Measurements from ENCODE around the gene RPGRIP1.
"Not testable (repeated sequence)": the region's sequence is repeated elsewhere in the genome, so short reads cannot be mapped to it uniquely, and the experiment has no call there.

Gene RPGRIP1

GRCh38 chr14:21279783-21280182 lies at the start of gene RPGRIP1:
TSS of gene RPGRIP1 (plus strand) at chr14:21280083. CDS start at chr14:21287977, 7,894 bp downstream.
- peak; percentile 81 for DNase-seq

DNA sequence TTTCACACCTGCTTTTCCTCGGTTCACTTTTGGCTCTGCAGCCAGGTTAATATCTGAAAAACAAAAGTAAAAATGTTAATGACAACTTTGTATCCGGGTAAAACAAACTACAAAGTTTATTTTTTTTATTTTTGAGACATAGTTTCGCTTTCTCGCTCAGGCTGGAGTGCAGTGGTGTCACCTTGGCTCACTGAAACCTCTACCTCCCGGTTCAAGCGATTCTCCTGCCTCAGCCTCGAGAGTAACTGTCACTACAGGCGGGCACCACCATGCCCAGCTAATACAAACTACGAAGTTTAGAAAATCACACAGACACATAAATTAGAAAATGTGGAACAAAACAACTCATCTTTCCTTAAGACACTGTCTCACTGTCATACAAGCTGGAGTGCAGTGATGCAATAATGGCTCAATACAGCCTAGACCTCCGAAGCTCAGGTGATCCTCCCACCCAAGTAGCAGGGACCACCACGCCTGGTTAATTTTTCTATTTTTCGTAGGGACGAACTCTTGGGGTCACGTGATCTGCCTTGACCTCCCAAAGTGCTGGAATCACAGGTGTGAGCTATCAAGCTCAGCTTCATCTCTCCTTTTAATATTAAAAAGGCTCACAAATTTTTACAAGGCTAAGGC lies 48.7 kb upstream of the RPGRIP1 start:
- DNase-seq = no peak

GRCh38 chr14:21233457-21234076 lies 46.3 kb upstream of the RPGRIP1 start:
- peak; percentile 31 for DNase-seq

DNA sequence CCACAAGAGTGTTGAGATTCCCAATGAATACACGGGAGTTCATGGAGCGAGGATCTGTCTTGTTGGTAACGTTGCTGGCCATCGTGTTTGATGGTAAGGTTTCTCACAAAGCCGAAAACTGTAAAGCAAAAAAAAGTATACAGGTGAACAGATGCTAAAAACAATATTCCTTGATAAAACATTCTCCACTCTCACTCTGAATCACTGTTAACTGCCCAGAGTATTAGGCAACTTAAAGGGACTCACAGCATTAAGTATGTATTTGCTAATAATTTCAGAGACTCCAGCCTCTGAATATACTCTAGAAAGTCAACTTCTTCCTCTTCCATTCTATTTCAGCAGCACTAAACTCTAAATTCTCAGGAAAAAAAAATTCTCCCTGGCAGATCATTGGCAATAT lies 45.8 kb upstream of the RPGRIP1 start:
- DNase-seq = no peak

DNA sequence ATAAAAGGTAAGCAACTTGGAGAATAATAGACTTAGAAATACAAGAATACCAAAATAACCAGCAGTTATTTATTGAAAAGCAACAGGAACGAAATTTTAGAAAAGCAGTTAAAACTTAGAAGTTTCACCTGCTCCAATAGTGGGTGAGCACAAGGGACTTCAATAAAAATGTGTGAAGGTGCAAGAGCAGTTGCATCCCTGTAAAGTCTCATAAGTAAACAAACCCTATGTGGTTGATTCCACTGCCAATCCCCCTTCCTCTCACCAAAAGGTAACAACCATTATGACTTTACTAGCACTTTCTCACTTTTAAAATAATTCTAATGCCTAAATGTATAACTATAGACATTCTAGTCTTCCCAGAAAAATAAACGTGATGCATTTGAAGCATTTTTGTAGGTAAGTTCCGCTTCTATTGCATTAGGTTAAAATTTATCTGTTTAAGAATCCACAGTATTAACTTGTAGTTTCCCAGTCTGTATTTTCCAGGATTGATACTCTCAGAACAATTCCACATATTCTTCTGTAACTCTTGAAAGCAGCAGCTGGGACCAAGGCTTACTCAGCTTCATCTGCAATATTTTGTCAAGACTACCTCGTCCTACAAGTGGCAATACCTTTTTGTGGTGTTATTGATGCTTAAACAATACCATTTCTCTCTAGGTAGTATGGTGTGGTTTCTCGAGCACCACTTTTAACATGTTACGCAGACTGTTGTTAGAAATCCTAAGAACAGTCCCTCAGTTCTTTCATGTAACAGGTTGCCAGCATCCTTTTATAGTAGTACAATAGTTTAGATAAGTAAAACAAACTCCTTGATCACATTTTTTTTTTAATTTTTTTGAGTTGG lies 42.7 kb upstream of the RPGRIP1 start:
- no peak for DNase-seq

GRCh38 chr14:21238823-21239518 lies 40.9 kb upstream of the RPGRIP1 start:
- no peak for DNase-seq

DNA sequence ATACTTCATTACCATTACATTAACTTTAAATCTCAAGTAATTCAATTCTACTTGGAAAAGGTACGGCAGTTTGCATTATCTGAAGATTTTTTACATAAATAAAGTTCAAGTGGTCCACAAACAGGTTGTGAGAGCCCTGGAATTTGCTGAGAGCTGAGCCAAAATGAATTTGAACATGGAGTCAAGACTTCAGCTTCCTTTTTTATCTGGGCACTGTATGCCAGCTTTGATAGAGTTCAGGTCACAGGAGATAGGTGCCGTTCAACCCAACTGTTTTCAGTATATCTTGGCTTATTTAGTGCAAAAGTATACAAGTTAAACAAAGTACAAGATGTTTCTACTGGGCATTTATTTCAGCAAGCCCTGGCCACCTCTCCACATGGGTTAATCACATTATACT lies 39.5 kb upstream of the RPGRIP1 start:
- no peak for DNase-seq

DNA sequence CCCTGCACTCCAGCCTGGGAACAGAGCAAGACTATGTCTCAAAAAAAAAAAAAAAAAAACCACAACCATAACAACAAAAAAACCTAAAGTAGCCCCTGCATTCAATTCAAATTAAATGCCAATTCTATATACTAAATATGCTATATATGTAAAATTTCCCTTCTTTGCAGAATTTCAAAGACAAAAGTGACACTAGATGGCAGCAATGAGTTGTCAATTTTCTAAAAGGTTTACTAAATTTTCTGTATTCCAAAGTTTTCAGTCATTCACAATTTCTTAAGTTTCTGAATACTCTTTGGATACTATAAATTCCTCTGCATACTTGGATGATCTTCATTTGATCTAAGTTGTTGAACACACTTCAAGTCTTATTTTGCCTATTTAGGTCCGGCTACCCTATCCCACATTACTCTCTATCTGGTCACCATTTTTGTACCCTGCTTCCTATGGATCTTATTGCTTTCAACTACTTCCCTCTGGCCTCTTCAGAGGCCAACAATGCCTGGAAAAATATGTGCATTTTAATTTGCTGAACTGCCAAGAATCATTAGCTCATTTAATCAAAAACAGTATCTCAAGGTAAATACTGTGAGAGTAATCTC lies 38.6 kb upstream of the RPGRIP1 start:
- DNase-seq = no peak

GRCh38 chr14:21244544-21244943 lies 35.3 kb upstream of the RPGRIP1 start:
- DNase-seq = no peak

DNA sequence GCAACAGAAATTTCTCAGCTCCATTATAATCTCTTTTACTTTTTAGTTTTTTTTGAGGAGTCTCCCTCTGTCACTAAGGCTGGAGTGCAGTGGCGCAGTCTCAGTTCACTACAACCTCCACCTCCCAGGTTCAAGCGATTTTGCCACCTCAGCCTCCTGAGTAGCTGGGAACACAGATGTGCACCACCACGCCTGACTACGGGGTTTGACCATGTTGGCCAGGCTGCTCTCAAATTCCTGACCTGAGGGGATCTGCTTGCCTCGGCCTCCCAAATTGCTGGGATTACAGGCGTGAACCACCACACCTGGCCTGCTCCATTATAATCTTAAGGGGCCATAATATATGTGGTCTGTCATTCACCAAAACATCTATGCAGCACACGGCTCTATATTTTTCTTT lies 34.1 kb upstream of the RPGRIP1 start:
- no peak for DNase-seq

DNA sequence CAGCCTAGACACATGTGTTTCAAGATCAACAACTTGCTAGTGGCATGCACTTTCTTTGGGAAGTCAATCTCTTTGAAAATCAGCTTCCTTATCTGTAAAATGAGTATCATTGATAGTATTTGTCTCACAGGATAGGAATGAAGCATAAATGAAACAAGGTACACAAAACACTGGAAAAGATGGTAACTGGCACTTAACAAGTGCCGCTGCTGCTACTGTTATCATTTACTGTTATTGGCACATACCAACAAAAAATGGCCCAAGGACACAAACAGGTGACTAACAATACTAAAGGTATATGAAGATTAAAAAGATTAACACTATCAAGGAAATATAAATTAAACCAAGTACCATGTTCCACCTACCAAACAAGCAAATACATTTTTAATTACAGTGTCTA lies 31.5 kb upstream of the RPGRIP1 start:
- no peak for DNase-seq

GRCh38 chr14:21248739-21249411 lies 31.0 kb upstream of the RPGRIP1 start:
- no peak for DNase-seq

GRCh38 chr14:21251215-21251614 lies 28.7 kb upstream of the RPGRIP1 start:
- no peak for DNase-seq

GRCh38 chr14:21252149-21252548 lies 27.7 kb upstream of the RPGRIP1 start:
- no peak for DNase-seq

DNA sequence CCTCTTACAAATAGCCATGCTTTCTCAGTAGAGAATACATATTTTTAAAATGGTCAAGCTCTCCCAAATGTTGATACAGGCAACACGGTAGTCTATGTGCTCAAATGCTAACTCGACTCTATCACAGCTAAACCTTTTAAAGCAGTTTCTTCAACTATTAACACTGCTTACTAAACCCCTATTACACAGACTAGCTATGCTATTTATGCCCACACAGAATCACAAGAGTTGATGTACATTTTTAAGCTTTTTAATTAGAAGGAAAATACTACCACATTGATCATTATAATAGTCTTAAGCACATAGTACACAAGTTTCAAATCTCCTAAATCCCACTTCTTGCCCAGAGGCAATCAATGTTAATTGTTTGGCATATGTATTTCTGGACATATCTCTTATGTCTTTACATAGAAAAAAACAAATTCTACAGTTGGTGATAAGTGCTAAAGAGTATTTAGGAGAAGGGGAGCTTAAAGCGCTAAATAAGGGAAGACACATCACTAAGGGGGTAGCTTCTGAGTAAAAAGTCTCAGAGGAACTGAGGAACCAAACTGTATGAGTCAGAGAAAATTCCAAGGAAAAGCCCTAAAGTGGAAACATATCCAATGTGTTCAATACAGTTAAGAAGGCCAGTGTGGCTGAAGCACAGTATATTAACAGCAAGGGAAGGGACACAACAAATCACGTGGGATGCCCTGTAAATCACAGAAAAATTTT lies 24.3 kb upstream of the RPGRIP1 start:
- no peak for DNase-seq

DNA sequence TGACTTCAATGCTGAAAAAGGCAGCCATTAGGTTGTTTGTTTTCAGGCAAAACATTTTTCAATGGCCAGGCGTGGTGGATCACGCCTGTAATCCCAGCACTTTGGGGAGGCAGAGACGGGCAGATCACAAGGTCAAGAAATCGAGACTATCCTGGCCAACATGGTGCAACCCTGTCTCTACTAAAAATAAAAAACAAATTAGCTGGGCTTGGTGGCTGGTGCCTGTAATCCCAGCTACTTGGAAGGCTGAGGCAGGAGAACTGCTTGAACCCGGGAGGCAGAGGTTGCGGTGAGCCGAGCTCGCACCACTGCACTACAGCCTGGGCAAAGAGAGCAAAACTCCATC lies 23.8 kb upstream of the RPGRIP1 start:
- DNase-seq = not testable (repeated sequence)

DNA sequence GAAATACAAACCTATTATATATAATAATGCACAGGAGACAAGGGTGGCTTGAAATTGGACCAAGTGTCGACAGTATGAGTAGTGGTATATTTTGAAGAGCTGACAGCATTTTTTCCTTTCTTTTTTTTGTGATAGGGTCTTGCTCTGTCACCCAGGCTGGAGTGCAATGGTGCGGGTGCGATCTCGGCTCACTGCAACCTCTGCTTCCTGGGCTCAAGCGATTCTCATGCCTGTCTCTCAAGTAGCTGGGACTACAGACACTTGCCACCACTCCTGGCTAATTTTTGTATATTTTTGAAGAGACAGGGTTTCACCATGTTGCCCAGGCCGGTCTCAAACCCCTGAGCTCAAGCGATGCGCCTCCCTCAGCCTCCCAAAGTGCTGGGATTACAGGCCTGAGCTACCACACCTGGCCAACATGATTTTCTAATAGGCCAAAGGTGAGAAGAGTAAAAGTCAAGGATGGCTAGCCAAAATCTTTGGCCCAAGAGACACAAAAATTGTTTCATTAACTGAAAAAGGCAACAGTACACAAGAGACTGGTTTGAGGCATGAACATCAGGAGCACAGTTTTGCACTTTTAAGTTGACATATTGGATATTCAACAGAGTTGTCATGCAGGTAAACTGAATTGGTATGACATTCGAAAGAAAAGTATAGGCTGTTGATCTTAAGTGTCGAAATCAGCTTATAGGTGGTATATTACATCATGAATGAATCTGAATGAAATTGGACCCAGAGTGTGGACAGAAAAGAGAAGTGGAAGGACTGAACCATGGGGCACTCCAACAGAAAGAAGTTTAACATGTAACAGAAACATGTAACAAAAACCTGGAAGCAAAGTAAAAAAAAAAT lies 23.1 kb upstream of the RPGRIP1 start:
- no peak for DNase-seq

- DNase-seq = peak; percentile 10
Measured at GRCh38 chr14:21257394-21257909, 22.4 kb upstream of the RPGRIP1 start.

- peak; percentile 13 for DNase-seq
Measured at GRCh38 chr14:21258005-21258888, 21.6 kb upstream of the RPGRIP1 start.

Data from NCI-H82 (cell line).